ENCODE measurements around the gene WDHD1.
"Not testable (repeated sequence)": the region's sequence is repeated elsewhere in the genome, so short reads cannot be mapped to it uniquely, and the experiment has no call there.

Gene WDHD1, protein sequence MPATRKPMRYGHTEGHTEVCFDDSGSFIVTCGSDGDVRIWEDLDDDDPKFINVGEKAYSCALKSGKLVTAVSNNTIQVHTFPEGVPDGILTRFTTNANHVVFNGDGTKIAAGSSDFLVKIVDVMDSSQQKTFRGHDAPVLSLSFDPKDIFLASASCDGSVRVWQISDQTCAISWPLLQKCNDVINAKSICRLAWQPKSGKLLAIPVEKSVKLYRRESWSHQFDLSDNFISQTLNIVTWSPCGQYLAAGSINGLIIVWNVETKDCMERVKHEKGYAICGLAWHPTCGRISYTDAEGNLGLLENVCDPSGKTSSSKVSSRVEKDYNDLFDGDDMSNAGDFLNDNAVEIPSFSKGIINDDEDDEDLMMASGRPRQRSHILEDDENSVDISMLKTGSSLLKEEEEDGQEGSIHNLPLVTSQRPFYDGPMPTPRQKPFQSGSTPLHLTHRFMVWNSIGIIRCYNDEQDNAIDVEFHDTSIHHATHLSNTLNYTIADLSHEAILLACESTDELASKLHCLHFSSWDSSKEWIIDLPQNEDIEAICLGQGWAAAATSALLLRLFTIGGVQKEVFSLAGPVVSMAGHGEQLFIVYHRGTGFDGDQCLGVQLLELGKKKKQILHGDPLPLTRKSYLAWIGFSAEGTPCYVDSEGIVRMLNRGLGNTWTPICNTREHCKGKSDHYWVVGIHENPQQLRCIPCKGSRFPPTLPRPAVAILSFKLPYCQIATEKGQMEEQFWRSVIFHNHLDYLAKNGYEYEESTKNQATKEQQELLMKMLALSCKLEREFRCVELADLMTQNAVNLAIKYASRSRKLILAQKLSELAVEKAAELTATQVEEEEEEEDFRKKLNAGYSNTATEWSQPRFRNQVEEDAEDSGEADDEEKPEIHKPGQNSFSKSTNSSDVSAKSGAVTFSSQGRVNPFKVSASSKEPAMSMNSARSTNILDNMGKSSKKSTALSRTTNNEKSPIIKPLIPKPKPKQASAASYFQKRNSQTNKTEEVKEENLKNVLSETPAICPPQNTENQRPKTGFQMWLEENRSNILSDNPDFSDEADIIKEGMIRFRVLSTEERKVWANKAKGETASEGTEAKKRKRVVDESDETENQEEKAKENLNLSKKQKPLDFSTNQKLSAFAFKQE

GRCh38 chr14:55026793-55027561, at the start of gene WDHD1, which contains the start of gene SOCS4:
Gene WDHD1 (minus strand): TSS chr14:55027099. CDS start chr14:55026787, 312 bp downstream.
Gene SOCS4 (plus strand): TSS chr14:55027236. CDS start chr14:55043042, 15,806 bp downstream.
- peak; percentile 92 to 97 for DNase-seq

GRCh38 chr14:55075628-55076175, 48.8 kb upstream of the WDHD1 start:
- no peak for DNase-seq

DNA sequence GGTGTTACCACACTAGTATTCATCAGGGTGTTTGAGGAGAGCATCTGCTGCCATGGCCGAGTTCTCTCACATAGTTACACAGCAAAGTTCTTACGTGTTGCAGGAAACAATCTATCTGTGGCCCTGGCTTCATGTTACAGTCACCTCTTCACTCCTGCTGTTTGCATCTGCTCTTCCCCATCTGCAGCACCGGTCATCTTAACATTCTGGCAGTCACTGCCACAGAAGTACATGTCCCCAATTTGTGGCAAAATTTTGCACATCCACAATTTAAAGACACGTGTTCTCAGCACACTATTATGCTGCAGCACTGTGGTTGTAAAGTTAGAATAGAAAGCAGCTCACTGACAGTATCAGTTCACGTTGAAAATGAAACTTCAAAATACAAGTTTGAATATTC, 47.8 kb upstream of the WDHD1 start:
- no peak for DNase-seq

DNA sequence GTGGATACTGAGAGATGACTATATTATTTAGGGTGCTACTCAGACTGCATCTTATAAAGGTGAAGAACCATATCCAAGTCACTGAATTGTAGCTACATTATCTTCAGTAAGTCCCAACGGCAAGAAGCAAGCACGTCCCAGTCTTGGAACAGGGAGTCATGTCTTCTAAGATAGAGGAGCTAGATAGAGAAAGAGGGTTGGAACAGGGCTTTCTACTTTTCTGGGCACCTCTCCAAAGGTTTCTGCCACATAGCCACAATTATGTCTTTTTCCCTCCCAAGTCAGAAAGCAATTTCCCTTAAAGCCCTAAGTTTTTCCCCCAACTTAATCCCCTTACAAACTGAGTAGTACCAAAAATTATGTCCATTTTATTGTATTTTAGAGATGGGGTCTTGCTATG, 47.0 kb upstream of the WDHD1 start:
- no peak for DNase-seq

DNA sequence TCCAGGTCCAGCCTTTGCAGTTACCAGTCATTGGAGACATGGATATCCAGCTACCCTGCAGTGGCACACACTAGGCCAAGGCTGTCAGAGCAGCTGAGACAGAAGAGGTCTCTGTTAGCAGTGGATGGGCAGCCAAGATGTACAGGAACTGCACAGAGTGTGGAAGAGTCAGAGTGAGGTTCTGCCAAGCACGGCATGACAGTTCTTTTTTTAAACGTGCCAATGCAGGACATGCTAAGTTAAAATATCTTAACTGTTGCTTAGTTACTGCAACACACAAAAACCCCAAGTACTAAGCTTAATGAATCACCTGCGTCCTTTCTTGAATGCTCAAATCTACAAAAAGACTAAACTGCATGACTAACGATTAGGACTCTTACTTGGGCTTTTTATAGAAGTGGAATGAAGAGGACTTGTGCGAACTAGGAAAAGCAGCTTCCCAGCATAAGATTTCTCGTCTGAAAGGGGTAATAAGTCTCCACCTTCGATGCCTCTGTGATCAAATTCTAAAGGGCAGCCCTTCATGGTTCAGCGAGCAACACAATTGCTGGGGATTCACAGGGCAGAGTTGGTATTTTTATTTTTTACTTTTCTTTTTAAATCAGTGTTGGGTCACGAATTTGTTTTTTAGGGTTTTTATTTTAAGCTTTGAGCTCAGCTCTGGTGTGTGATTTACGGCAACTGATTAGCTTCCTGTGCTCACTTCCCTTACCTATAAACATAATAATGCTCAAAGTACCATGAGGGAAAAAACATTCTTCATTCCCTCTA, 45.2 kb upstream of the WDHD1 start:
- peak in 1 of 2 donors; percentile 15 for DNase-seq

GRCh38 chr14:55070981-55071411, 44.1 kb upstream of the WDHD1 start:
- peak in 1 of 2 donors; percentile 31 for DNase-seq

DNA sequence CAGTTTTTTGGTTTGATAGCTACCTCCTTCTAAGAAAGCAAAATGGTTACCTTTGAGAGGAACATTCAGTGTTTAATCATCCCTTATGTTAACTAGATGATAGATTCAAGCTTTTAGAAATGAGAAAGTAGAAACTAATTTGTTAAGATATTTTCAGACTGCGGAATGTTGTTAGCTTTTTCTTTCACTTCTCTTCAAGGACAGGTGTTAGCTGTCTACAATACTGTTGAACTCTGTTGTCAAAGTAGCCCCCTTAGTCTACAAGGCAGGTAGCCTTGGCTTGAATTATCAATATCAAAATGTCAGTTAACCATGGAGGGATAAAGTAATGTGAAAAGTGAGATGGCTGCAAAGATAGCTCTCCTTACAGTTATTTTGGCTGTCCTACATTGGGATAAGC, 39.3 kb upstream of the WDHD1 start:
- no peak for DNase-seq

- DNase-seq, result no peak
Measured at GRCh38 chr14:55065411-55065810, 38.5 kb upstream of the WDHD1 start.

DNA sequence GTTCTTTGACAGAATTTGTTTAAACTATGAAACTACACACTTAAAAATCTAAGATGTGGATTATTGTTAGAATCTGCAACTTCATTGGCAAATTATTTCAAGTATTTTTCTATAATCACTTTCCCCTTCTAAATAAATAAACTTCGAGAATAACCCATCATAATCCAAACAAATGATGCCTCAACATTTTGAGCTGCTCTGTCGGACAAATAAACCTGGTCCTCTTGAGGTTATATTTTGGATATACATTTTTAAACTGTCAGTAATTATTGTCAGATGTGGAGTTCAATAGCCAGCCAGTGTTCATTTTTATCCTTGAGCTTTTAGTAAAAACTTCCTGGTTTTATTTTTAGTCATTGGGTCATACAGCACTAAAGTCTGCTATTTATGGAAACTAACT, 38.0 kb upstream of the WDHD1 start:
- DNase-seq, result not testable (repeated sequence)

- no peak for DNase-seq
Measured at GRCh38 chr14:55062517-55063351, 35.8 kb upstream of the WDHD1 start.

GRCh38 chr14:55059333-55059732, 32.4 kb upstream of the WDHD1 start:
- no peak for DNase-seq

- no peak for DNase-seq
Measured at GRCh38 chr14:55057919-55058318, 31.0 kb upstream of the WDHD1 start.

DNA sequence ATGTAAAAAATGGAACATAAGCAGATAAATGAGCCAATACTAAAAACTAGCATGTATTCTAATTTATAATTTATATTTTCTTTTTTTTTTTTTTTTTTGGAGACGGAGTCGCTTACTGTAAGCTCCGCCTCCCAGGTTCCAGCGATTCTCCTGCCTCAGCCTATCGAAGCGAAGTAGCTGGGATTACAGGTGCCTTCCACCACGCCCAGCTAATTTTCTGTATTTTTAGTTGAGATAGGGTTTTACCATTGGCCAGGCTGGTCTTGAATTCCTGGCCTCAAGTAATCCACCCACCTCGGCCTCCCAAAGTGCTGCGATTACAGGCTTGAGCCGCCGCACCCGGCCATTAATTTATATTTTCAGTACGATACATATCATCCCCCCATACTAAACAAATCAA, 27.2 kb upstream of the WDHD1 start:
- DNase-seq, result no peak

DNA sequence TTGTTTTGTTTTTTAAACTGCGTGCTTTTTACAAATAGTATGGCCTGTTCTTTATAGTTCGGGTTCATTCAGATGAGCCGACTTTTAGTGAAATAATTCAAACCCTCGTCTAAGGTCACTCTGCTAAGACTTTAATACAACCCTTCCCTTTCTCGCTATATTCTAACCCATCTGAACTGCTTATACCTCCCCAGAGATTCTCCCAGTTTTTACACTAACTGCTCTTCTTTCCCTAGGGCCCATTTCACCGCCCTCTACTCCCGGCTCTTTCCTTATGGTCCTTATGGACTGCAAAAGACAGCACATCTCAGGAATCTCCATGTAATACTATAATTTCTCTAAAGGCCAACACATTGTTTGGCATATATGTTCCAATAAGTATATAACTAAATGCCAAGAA, 26.6 kb upstream of the WDHD1 start:
- DNase-seq, result no peak

DNA sequence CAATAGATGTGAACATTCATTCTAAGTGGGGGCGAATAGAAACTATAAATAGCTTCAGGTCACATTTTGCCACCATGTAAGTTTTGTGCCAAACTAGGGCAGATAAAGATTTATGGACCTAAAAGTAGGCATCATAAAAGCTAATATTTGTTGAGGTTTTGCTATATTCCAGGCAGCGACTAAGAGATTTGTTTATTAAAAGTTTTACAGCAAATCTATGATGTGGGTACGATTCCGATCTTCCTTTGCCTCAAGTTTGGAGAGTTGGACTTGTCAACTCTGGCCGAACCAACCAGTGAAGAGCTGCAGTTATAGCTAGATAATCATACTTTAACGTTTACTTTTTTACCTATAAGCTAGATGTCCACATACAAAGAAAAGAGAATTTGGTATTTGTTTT, 26.1 kb upstream of the WDHD1 start:
- DNase-seq, result no peak

DNA sequence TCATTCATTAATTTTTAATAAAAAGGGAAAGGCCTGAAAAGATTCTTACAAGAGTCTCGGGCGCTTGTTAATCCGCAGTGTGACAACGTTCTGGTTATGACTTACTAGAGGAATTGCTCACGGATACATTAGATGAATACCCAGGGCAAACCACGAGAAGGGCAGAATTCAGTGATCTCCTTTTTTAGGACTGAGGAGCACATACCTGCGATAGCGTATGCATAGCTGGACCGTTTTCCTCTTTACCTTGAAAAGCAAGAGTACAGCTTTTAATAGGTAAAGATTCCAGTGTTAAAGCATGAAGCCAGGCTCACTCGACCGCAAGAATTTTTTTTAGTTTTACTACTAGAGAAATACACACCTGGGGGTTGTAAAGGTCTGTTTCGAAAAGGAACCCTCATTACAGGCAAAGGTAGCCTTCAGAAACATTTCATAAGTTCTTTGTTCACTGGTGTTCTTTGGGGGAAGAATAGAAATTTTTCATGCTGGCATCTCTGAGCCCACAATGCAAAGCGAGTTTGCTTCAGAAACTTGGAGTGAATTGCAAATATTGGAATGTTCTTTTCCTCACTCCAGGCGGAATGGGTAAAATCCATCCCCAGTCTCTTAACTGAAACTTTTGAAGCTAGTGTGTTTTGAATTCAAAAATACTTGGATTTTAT, 25.5 kb upstream of the WDHD1 start:
- DNase-seq, result no peak

DNA sequence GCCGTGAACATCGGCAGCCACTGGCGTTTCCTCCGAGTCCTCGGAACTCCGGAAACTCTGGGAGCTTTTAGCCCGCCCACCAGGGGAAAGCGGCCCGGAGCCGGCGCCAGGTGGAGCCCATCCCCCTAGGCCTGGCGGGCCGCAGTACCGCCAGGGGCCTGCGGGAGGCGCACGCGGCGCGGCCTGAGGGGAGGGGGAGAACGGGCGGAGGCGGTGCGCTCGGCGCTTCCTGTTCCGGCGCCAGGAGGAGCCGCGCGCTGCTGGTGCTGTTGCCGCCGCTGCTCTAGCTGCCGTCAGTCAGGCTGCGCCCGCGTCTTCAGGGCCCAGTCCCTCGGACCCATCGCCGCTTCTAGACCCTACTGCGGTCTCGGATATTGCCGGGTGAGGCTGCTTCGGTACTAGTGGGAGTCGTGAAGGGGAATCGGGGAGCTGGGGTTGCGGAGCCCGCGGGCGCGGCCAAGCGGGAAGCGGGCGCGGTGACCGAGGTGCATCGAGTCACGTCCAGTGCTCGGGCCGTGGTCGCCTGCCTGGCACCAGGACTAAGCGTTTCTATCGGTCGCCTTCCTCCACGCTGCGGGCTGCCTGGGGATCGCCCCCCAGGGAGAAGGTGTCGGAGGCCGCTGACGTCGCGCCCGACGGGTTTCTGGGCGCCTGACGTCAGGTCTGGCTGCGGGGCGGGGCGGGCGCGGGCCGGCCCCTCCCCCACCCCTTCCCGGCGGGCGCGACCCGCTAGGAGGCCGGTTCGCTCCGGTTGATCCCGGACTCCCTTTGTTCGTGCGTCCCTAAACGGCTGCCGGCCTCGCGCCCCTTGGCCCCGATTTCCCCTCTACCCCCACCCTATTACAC, 24.7 kb upstream of the WDHD1 start, which contains the start of gene MAPK1IP1L:
Gene MAPK1IP1L, plus strand, starts transcription at position 225 of the 846 bp plus-strand sequence. CDS start 10,037 bp downstream, outside the sequence.
- peak; percentile 83 to 90 for DNase-seq

DNA sequence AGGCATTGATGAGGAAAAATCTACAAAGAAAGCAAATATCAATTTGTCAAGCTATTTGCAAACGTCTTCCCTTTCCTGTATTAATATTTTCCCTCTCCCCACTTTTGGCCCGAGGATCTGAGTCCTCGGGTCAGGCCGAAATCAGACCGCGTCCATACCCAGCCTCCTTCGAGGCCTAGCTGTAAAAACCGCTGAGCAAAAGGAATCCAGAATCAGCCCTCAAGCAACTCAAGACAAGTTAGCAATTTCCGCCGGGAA, 24.2 kb upstream of the WDHD1 start:
- DNase-seq, result no peak

- DNase-seq, result no peak
Measured at GRCh38 chr14:55048900-55049436, 22.1 kb upstream of the WDHD1 start.
